Kidney epithelial cell (primary cell): ENCODE data around the gene HSPA8. TPM values are rescaled to one million over a fixed set of nuclear protein-coding genes. Genes with fewer than 3 reads are reported as not detected.

Experiments
- DNase-seq: peaks from one replicate; pipeline ENCODE4 v3.0.0-alpha.2; 2010; ENCODE audit warnings: low read depth
- H3K27me3 ChIP-seq: 2 replicates; pipeline ENCODE4 v1.6.0; 2011; ENCODE audit warnings: low read length; ENCODE audit not compliant: control insufficient read depth, insufficient read depth
- H3K36me3 ChIP-seq: 2 replicates; pipeline ENCODE4 v1.5.1; 2011; ENCODE audit warnings: low read length; ENCODE audit not compliant: control insufficient read depth, insufficient read depth
- H3K4me3 ChIP-seq: 2 replicates; pipeline ENCODE4 v1.5.1; 2011; ENCODE audit warnings: low read depth, mild to moderate bottlenecking, control low read depth, low read length
- CTCF ChIP-seq: IDR thresholded peaks from 2 replicates; pipeline ENCODE4 v1.5.1; 2011; ENCODE audit warnings: mild to moderate bottlenecking, moderate library complexity, low read length, control low read depth, inconsistent platforms; ENCODE audit not compliant: insufficient read depth, poor library complexity, severe bottlenecking
- total RNA-seq: library from RNA; depleted of rRNA; stranded (reverse); fragments of >200 nt; gene quantifications from 2 replicates; pipeline ENCODE4 v1.2.3, GENCODE V29; 2015

The HSPA8 gene
- total RNA-seq, 1 donor from 2014 or later = 1,738 TPM

- no peak for TF ChIP-seq CTCF
- no peaks in the 10 kb centered on the region for H3K36me3 ChIP-seq
- no peak overlapping the region for H3K4me3 ChIP-seq
- DNase-seq = no peak
- no peaks in the 10 kb centered on the region for H3K27me3 ChIP-seq
Measured at GRCh38 chr11:123086305-123086704, 24.4 kb upstream of the HSPA8 start.

DNA sequence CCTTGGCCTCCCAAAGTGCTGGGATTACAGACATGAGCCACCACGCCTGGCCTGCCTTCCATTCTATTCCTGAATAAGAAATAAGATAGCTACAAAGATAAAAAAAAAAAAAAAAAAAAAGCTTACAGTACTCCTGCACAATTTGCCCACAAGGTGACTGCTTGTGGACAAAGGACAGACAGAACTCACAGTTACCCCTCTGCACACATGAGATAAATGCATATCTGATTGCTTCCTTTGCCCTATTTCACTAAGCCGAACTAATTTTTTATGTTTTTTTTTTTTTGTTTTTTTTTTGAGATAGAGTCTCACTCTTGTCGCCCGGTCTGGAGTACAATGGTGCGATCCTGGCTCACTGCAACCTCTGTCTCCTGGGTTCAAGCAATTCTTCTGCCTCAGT lies 23.6 kb upstream of the HSPA8 start:
- DNase-seq = no peak

GRCh38 chr11:123084454-123084853 lies 22.5 kb upstream of the HSPA8 start:
- no peak for DNase-seq
- no peak overlapping the region for H3K4me3 ChIP-seq
- no peak for TF ChIP-seq CTCF
- H3K36me3 ChIP-seq = no peaks in the 10 kb centered on the region
- no peaks in the 10 kb centered on the region for H3K27me3 ChIP-seq

More for the DNA sequence above, 23.6 kb upstream of the HSPA8 start:
- Histone ChIP-seq H3K36me3 (no peaks in the 10 kb centered on the region), H3K27me3 (no peaks in the 10 kb centered on the region), H3K4me3 (no peak overlapping the region)
- TF ChIP-seq CTCF = no peak

- H3K27me3 ChIP-seq = no peaks in the 10 kb centered on the region
- TF ChIP-seq CTCF = no peak
- H3K36me3 ChIP-seq = no peaks in the 10 kb centered on the region
- peak; percentile 89 for DNase-seq
- H3K4me3 ChIP-seq = no peak overlapping the region
Measured at GRCh38 chr11:123083623-123084029, 21.7 kb upstream of the HSPA8 start.

GRCh38 chr11:123082977-123083376 lies 21.0 kb upstream of the HSPA8 start:
- no peak for DNase-seq
- H3K4me3 ChIP-seq = no peak overlapping the region
- no peak for TF ChIP-seq CTCF
- H3K36me3 ChIP-seq = no peaks in the 10 kb centered on the region
- H3K27me3 ChIP-seq = no peaks in the 10 kb centered on the region

DNA sequence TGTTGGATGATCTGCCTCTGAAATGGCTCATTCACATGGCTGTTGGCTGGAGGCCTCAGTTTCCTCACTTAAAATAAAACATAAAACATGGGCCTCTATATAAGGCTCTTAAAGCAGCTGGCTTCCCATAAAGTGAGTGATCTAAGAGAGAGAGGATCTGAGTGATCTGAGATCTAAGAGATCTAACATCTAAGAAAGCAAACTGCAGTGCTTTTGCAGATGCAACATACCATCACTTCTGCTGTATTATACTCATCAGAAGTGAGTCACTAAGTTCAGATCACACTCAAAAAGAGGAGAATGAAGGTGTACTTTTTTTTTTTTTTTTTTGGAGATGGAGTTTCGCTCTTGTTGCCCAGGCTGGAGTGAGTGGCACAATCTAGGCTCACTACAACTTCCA lies 18.1 kb upstream of the HSPA8 start:
- no peak for DNase-seq
- H3K4me3 ChIP-seq = no peak overlapping the region
- H3K36me3 ChIP-seq = no peaks in the 10 kb centered on the region
- no peak for TF ChIP-seq CTCF
- no peaks in the 10 kb centered on the region for H3K27me3 ChIP-seq
